ENCODE results near the gene HSPB8.

Gene HSPB8

GRCh38 chr12:119229205-119229604, 50.5 kb downstream of the HSPB8 start:
- no peak overlapping the region for H3K4me3 ChIP-seq (ENCODE audit: low read depth in 1 of 2, low read length in 2 of 2)
- no peak overlapping the region for H3K9ac ChIP-seq (ENCODE audit: low read depth in 1 of 2, low read length in 2 of 2)
- H3K27me3 ChIP-seq (ENCODE audit: control insufficient read depth in 1 of 2, insufficient read depth in 2 of 2, low read length in 2 of 2): no peaks in the 10 kb centered on the region
- H3K27ac ChIP-seq (ENCODE audit: low read depth, low read length): no peak overlapping the region
- H3K4me1 ChIP-seq (ENCODE audit: control insufficient read depth in 1 of 2, insufficient read depth in 2 of 2, low read length in 2 of 2): no peaks in the 10 kb centered on the region
- no peaks in the 10 kb centered on the region for H3K9me3 ChIP-seq (ENCODE audit: control insufficient read depth in 1 of 2, low read length in 2 of 2)
- no peaks in the 10 kb centered on the region for H3K36me3 ChIP-seq (ENCODE audit: control insufficient read depth in 1 of 2, insufficient read depth in 2 of 2, low read length in 2 of 2)

GRCh38 chr12:119229837-119230236, 51.1 kb downstream of the HSPB8 start:
- Histone ChIP-seq H3K27me3 (ENCODE audit: control insufficient read depth in 1 of 2, insufficient read depth in 2 of 2, low read length in 2 of 2) (no peaks in the 10 kb centered on the region), H3K4me3 (ENCODE audit: low read depth in 1 of 2, low read length in 2 of 2) (no peak overlapping the region), H3K9ac (ENCODE audit: low read depth in 1 of 2, low read length in 2 of 2) (no peak overlapping the region), H3K4me1 (ENCODE audit: control insufficient read depth in 1 of 2, insufficient read depth in 2 of 2, low read length in 2 of 2) (no peaks in the 10 kb centered on the region), H3K9me3 (ENCODE audit: control insufficient read depth in 1 of 2, low read length in 2 of 2) (no peaks in the 10 kb centered on the region), H3K27ac (ENCODE audit: low read depth, low read length) (no peak overlapping the region), H3K36me3 (ENCODE audit: control insufficient read depth in 1 of 2, insufficient read depth in 2 of 2, low read length in 2 of 2) (no peaks in the 10 kb centered on the region)

- no peaks in the 10 kb centered on the region for H3K27me3 ChIP-seq (ENCODE audit: control insufficient read depth in 1 of 2, insufficient read depth in 2 of 2, low read length in 2 of 2)
- H3K4me1 ChIP-seq (ENCODE audit: control insufficient read depth in 1 of 2, insufficient read depth in 2 of 2, low read length in 2 of 2): no peaks in the 10 kb centered on the region
- H3K4me3 ChIP-seq (ENCODE audit: low read depth in 1 of 2, low read length in 2 of 2): no peak overlapping the region
- no peak overlapping the region for H3K9ac ChIP-seq (ENCODE audit: low read depth in 1 of 2, low read length in 2 of 2)
- H3K27ac ChIP-seq (ENCODE audit: low read depth, low read length): no peak overlapping the region
- no peaks in the 10 kb centered on the region for H3K9me3 ChIP-seq (ENCODE audit: control insufficient read depth in 1 of 2, low read length in 2 of 2)
- no peaks in the 10 kb centered on the region for H3K36me3 ChIP-seq (ENCODE audit: control insufficient read depth in 1 of 2, insufficient read depth in 2 of 2, low read length in 2 of 2)
Observed at GRCh38 chr12:119230807-119231206, 52.1 kb downstream of the HSPB8 start.

GRCh38 chr12:119231774-119232173, 53.0 kb downstream of the HSPB8 start:
- H3K4me1 ChIP-seq (ENCODE audit: control insufficient read depth in 1 of 2, insufficient read depth in 2 of 2, low read length in 2 of 2): no peaks in the 10 kb centered on the region
- H3K9me3 ChIP-seq (ENCODE audit: control insufficient read depth in 1 of 2, low read length in 2 of 2): no peaks in the 10 kb centered on the region
- H3K27ac ChIP-seq (ENCODE audit: low read depth, low read length): no peak overlapping the region
- no peak overlapping the region for H3K4me3 ChIP-seq (ENCODE audit: low read depth in 1 of 2, low read length in 2 of 2)
- no peak overlapping the region for H3K9ac ChIP-seq (ENCODE audit: low read depth in 1 of 2, low read length in 2 of 2)
- no peaks in the 10 kb centered on the region for H3K36me3 ChIP-seq (ENCODE audit: control insufficient read depth in 1 of 2, insufficient read depth in 2 of 2, low read length in 2 of 2)
- no peaks in the 10 kb centered on the region for H3K27me3 ChIP-seq (ENCODE audit: control insufficient read depth in 1 of 2, insufficient read depth in 2 of 2, low read length in 2 of 2)

GRCh38 chr12:119235197-119235751, 56.5 kb downstream of the HSPB8 start:
- Histone ChIP-seq H3K4me3 (ENCODE audit: low read depth in 1 of 2, low read length in 2 of 2) (no peak overlapping the region), H3K27me3 (ENCODE audit: control insufficient read depth in 1 of 2, insufficient read depth in 2 of 2, low read length in 2 of 2) (no peaks in the 10 kb centered on the region), H3K27ac (ENCODE audit: low read depth, low read length) (no peak overlapping the region), H3K9ac (ENCODE audit: low read depth in 1 of 2, low read length in 2 of 2) (no peak overlapping the region), H3K4me1 (ENCODE audit: control insufficient read depth in 1 of 2, insufficient read depth in 2 of 2, low read length in 2 of 2) (no peaks in the 10 kb centered on the region), H3K36me3 (ENCODE audit: control insufficient read depth in 1 of 2, insufficient read depth in 2 of 2, low read length in 2 of 2) (no peaks in the 10 kb centered on the region), H3K9me3 (ENCODE audit: control insufficient read depth in 1 of 2, low read length in 2 of 2) (no peaks in the 10 kb centered on the region)

- Histone ChIP-seq H3K36me3 (ENCODE audit: control insufficient read depth in 1 of 2, insufficient read depth in 2 of 2, low read length in 2 of 2) (no peaks in the 10 kb centered on the region), H3K27ac (ENCODE audit: low read depth, low read length) (no peak overlapping the region), H3K9ac (ENCODE audit: low read depth in 1 of 2, low read length in 2 of 2) (no peak overlapping the region), H3K4me1 (ENCODE audit: control insufficient read depth in 1 of 2, insufficient read depth in 2 of 2, low read length in 2 of 2) (no peaks in the 10 kb centered on the region), H3K27me3 (ENCODE audit: control insufficient read depth in 1 of 2, insufficient read depth in 2 of 2, low read length in 2 of 2) (no peaks in the 10 kb centered on the region), H3K4me3 (ENCODE audit: low read depth in 1 of 2, low read length in 2 of 2) (no peak overlapping the region), H3K9me3 (ENCODE audit: control insufficient read depth in 1 of 2, low read length in 2 of 2) (no peaks in the 10 kb centered on the region)
Observed at GRCh38 chr12:119236372-119236771, 57.6 kb downstream of the HSPB8 start.

- H3K4me3 ChIP-seq (ENCODE audit: low read depth in 1 of 2, low read length in 2 of 2): no peak overlapping the region
- H3K27me3 ChIP-seq (ENCODE audit: control insufficient read depth in 1 of 2, insufficient read depth in 2 of 2, low read length in 2 of 2): no peaks in the 10 kb centered on the region
- H3K27ac ChIP-seq (ENCODE audit: low read depth, low read length): no peak overlapping the region
- H3K4me1 ChIP-seq (ENCODE audit: control insufficient read depth in 1 of 2, insufficient read depth in 2 of 2, low read length in 2 of 2): no peaks in the 10 kb centered on the region
- H3K9ac ChIP-seq (ENCODE audit: low read depth in 1 of 2, low read length in 2 of 2): no peak overlapping the region
- H3K36me3 ChIP-seq (ENCODE audit: control insufficient read depth in 1 of 2, insufficient read depth in 2 of 2, low read length in 2 of 2): no peaks in the 10 kb centered on the region
- H3K9me3 ChIP-seq (ENCODE audit: control insufficient read depth in 1 of 2, low read length in 2 of 2): no peaks in the 10 kb centered on the region
Observed at GRCh38 chr12:119239040-119239439, 60.3 kb downstream of the HSPB8 start.

- no peak overlapping the region for H3K9ac ChIP-seq (ENCODE audit: low read depth in 1 of 2, low read length in 2 of 2)
Observed at GRCh38 chr12:119241049-119241448, 62.3 kb downstream of the HSPB8 start.

GRCh38 chr12:119241580-119242169, 62.9 kb downstream of the HSPB8 start:
- no peaks in the 10 kb centered on the region for H3K4me1 ChIP-seq (ENCODE audit: control insufficient read depth in 1 of 2, insufficient read depth in 2 of 2, low read length in 2 of 2)
- no peak overlapping the region for H3K27ac ChIP-seq (ENCODE audit: low read depth, low read length)
- H3K9me3 ChIP-seq (ENCODE audit: control insufficient read depth in 1 of 2, low read length in 2 of 2): no peaks in the 10 kb centered on the region
- no peak overlapping the region for H3K4me3 ChIP-seq (ENCODE audit: low read depth in 1 of 2, low read length in 2 of 2)
- H3K27me3 ChIP-seq (ENCODE audit: control insufficient read depth in 1 of 2, insufficient read depth in 2 of 2, low read length in 2 of 2): no peaks in the 10 kb centered on the region
- no peaks in the 10 kb centered on the region for H3K36me3 ChIP-seq (ENCODE audit: control insufficient read depth in 1 of 2, insufficient read depth in 2 of 2, low read length in 2 of 2)
- H3K9ac ChIP-seq (ENCODE audit: low read depth in 1 of 2, low read length in 2 of 2): no peak overlapping the region

More at GRCh38 chr12:119241049-119241448, 62.3 kb downstream of the HSPB8 start:
- Histone ChIP-seq H3K27ac (ENCODE audit: low read depth, low read length) (no peak overlapping the region), H3K4me1 (ENCODE audit: control insufficient read depth in 1 of 2, insufficient read depth in 2 of 2, low read length in 2 of 2) (no peaks in the 10 kb centered on the region), H3K36me3 (ENCODE audit: control insufficient read depth in 1 of 2, insufficient read depth in 2 of 2, low read length in 2 of 2) (no peaks in the 10 kb centered on the region), H3K4me3 (ENCODE audit: low read depth in 1 of 2, low read length in 2 of 2) (no peak overlapping the region), H3K9me3 (ENCODE audit: control insufficient read depth in 1 of 2, low read length in 2 of 2) (no peaks in the 10 kb centered on the region), H3K27me3 (ENCODE audit: control insufficient read depth in 1 of 2, insufficient read depth in 2 of 2, low read length in 2 of 2) (no peaks in the 10 kb centered on the region)

All from duodenal mucosa (tissue), 2 donors.